Amniotic epithelial cell (primary cell): ENCODE results near the gene EARS2.
"Not testable (repeated sequence)": the region's sequence is repeated elsewhere in the genome, so short reads cannot be mapped to it uniquely, and the experiment has no call there.

Source experiments
- DNase-seq: peaks from one replicate; pipeline ENCODE4 v3.0.0-alpha.2; 2010; ENCODE audit warnings: low read depth

Gene EARS2

GRCh38 chr16:23556881-23557778 is at the start of gene EARS2, which contains the start of gene UBFD1:
TSS of gene EARS2 (minus strand) at chr16:23557350. CDS start at chr16:23557343, 7 bp downstream.
TSS of gene UBFD1 (plus strand) at chr16:23557727. CDS start at chr16:23557743, 16 bp downstream.
- peak; percentile 97 for DNase-seq

- peak; percentile 84 for DNase-seq
Measured at GRCh38 chr16:23597003-23597756, 40.0 kb upstream of the EARS2 start.

- DNase-seq: peak; percentile 78
Measured at GRCh38 chr16:23595951-23596720, 39.0 kb upstream of the EARS2 start, which contains the start of gene NDUFAB1. TSS of gene NDUFAB1 (minus strand) at chr16:23596316. CDS start at chr16:23596290, 26 bp downstream.

GRCh38 chr16:23595246-23595950 is 38.2 kb upstream of the EARS2 start:
- DNase-seq: peak; percentile 8

- DNase-seq: no peak
Measured at GRCh38 chr16:23594186-23594585, 37.0 kb upstream of the EARS2 start.

- no peak for DNase-seq
Measured at GRCh38 chr16:23590181-23590580, 33.0 kb upstream of the EARS2 start.

- DNase-seq: peak; percentile 93
Measured at GRCh38 chr16:23587726-23588125, 30.6 kb upstream of the EARS2 start.

- peak; percentile 81 for DNase-seq
Measured at GRCh38 chr16:23584186-23585076, 27.3 kb upstream of the EARS2 start.

GRCh38 chr16:23583271-23583670 is 26.1 kb upstream of the EARS2 start:
- DNase-seq: not testable (repeated sequence)

- no peak for DNase-seq
Measured at GRCh38 chr16:23581764-23582163, 24.6 kb upstream of the EARS2 start.

GRCh38 chr16:23580391-23580790 is 23.2 kb upstream of the EARS2 start:
- no peak for DNase-seq

- DNase-seq: no peak
Measured at GRCh38 chr16:23579371-23579770, 22.2 kb upstream of the EARS2 start.

GRCh38 chr16:23578101-23578830 is 21.1 kb upstream of the EARS2 start:
- DNase-seq: peak; percentile 65

GRCh38 chr16:23577493-23577892 is 20.3 kb upstream of the EARS2 start:
- no peak for DNase-seq

- DNase-seq: no peak
Measured at GRCh38 chr16:23575834-23576233, 18.7 kb upstream of the EARS2 start.

GRCh38 chr16:23573817-23574216 is 16.7 kb upstream of the EARS2 start:
- DNase-seq: no peak

- no peak for DNase-seq
Measured at GRCh38 chr16:23572394-23572793, 15.2 kb upstream of the EARS2 start.

- no peak for DNase-seq
Measured at GRCh38 chr16:23571895-23572294, 14.7 kb upstream of the EARS2 start.

- no peak for DNase-seq
Measured at GRCh38 chr16:23570992-23571632, 14.0 kb upstream of the EARS2 start.
